HG03095 (cell line): ENCODE measurements around the gene PILRB.

Source experiments
- ATAC-seq: cut with Tn5 transposase; IDR thresholded peaks from one replicate; pipeline ENCODE4 v1.9.1; 2021; ENCODE audit warnings: moderate library complexity; ENCODE audit not compliant: unreplicated experiment

The PILRB gene

GRCh38 chr7:100400656-100401055 is 42.7 kb downstream of the PILRB start:
- no peak for ATAC-seq

DNA sequence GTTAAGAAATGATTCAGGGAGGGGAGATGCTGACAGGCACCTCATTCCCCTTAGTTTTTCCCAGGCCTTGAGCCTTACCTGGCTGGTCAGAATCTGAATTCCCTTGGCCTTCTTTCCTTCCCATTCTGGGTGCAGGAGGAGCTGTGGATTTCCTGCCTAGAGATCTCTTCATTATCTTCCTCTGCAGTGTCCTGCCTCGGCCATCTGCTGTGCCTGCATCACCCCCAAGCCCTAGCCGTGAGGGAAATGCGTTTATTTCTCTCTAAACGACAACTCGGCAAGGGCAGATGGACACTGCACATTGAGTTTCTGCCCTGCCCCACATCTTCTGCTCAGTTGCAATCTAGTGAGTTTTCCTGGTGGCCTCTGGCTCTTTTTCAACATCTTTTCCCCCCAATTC is 43.9 kb downstream of the PILRB start:
- ATAC-seq, result no peak

- ATAC-seq, result no peak
These were observed 44.3 kb downstream of the PILRB start for GRCh38 chr7:100402241-100402640.

DNA sequence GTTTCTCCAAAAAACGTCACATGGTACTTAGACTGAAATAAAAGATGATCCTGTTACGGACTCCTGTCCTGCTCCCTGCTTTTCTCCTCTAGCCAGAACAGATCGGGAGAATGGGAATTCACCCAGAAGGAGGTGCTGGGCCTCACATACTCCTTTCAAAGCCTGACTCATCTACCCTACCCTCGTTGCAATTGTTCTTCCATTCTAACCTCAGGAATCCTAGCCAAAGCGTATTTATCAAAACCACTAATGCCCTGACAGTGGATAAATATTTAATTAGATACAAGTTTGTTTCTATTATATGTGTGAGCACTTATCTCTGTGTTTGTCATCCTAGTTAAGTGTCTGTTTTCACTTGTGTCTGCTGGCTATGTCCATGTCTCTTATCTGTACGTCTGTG is 48.9 kb downstream of the PILRB start:
- ATAC-seq, result no peak

- no peak for ATAC-seq
These were observed 49.6 kb downstream of the PILRB start for GRCh38 chr7:100407285-100408180.

- ATAC-seq, result no peak
These were observed 53.2 kb downstream of the PILRB start for GRCh38 chr7:100411101-100411500.

DNA sequence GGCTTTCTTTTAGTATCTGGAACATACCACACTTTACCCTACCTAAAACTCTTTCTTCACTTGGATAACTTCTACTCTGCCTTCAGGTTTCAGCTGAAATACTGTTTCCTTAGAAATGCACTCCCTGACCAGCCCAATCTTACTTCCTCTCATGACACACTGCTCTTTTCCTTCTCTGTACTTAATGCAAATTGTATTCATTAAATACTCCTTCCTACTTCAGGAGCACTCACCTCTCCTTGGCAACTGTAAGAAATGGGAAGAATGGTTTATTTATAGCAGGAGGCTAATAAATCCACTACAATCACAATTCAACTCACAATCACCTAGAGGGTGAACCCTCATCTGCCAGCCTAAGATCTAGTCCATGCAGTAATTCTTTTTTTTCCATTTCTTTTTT is 55.4 kb downstream of the PILRB start:
- no peak for ATAC-seq

- ATAC-seq, result no peak
These were observed 56.0 kb downstream of the PILRB start for GRCh38 chr7:100413889-100414288.

DNA sequence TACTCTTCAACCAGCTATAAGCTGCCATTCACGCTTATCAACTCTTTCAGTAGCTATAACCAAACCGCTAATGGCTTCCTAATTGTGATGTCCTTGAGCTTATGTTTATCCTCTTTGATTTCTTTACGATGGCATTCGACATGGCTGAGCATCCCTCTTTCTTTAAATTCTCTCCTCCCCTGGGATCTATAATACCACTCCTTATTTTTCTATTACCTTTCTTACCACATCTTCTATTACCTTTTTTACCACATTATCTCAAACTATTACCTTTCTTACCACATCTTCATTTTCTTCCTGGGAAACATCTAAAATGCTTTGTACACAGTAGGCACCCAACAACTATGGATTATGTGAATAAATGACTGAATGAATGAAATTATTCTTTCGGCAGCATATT is 57.5 kb downstream of the PILRB start:
- no peak for ATAC-seq
